ENCODE measurements around the gene RALGAPA2.

RALGAPA2 gene

GRCh38 chr20:20585146-20585545 is 127.3 kb downstream of the RALGAPA2 start:
- Histone ChIP-seq H3K9me2 (replicated peaks; ENCODE audit: low read depth, low read length) (no peaks in the 10 kb centered on the region), H3K27me3 (ENCODE audit: insufficient read depth, low read length, poor library complexity, severe bottlenecking) (no peaks in the 10 kb centered on the region), H3K4me2 (ENCODE audit: low read depth, low read length, poor library complexity, severe bottlenecking) (no peak overlapping the region), H3K4me1 (ENCODE audit: insufficient read depth, low read length, poor library complexity, severe bottlenecking) (no peaks in the 10 kb centered on the region), H3K36me3 (ENCODE audit: insufficient read depth, low read length) (peaks cover 28% of the 10 kb centered on the region; the same call in 1 of the 2 replicates), H4K20me1 (ENCODE audit: insufficient read depth, low read length, poor library complexity, severe bottlenecking) (no peaks in the 10 kb centered on the region), H3K79me2 (ENCODE audit: insufficient read depth, low read length) (no peaks in the 10 kb centered on the region), H2AFZ (ENCODE audit: low read length) (no peak overlapping the region), H3K4me3 (ENCODE audit: low read length, poor library complexity, severe bottlenecking) (no peak overlapping the region), H3K9me3 (ENCODE audit: insufficient read depth, low read depth, low read length) (no peaks in the 10 kb centered on the region), H3F3A (ENCODE audit: low read depth) (no peaks in the 10 kb centered on the region), H3K9ac (ENCODE audit: low read depth, low read length, poor library complexity, severe bottlenecking) (no peak overlapping the region)
- TF ChIP-seq CTCF (conservative IDR thresholded peaks at IDR 0.05; ENCODE audit: low read length) (no peak), EZH2phosphoT487 (IDR thresholded peaks at IDR 0.05; ENCODE audit: borderline replicate concordance) (no peak)

- no peaks in the 10 kb centered on the region for H3K27me3 ChIP-seq (ENCODE audit: insufficient read depth, low read length, poor library complexity, severe bottlenecking)
- no peaks in the 10 kb centered on the region for H3K9me2 ChIP-seq (replicated peaks; ENCODE audit: low read depth, low read length)
- no peak overlapping the region for H3K9ac ChIP-seq (ENCODE audit: low read depth, low read length, poor library complexity, severe bottlenecking)
- no peaks in the 10 kb centered on the region for H3K79me2 ChIP-seq (ENCODE audit: insufficient read depth, low read length)
- no peaks in the 10 kb centered on the region for H3F3A ChIP-seq (ENCODE audit: low read depth)
- H3K4me2 ChIP-seq (ENCODE audit: low read depth, low read length, poor library complexity, severe bottlenecking), result no peak overlapping the region
- no peak overlapping the region for H3K4me3 ChIP-seq (ENCODE audit: low read length, poor library complexity, severe bottlenecking)
- H3K9me3 ChIP-seq (ENCODE audit: insufficient read depth, low read depth, low read length), result no peaks in the 10 kb centered on the region
- peaks cover 28% of the 10 kb centered on the region; the same call in 1 of the 2 replicates for H3K36me3 ChIP-seq (ENCODE audit: insufficient read depth, low read length)
- no peak overlapping the region for H2AFZ ChIP-seq (ENCODE audit: low read length)
- H3K4me1 ChIP-seq (ENCODE audit: insufficient read depth, low read length, poor library complexity, severe bottlenecking), result peaks cover 8% of the 10 kb centered on the region
- H4K20me1 ChIP-seq (ENCODE audit: insufficient read depth, low read length, poor library complexity, severe bottlenecking), result no peaks in the 10 kb centered on the region
- no peak for TF ChIP-seq EZH2phosphoT487 (IDR thresholded peaks at IDR 0.05; ENCODE audit: borderline replicate concordance)
- no peak for TF ChIP-seq CTCF (conservative IDR thresholded peaks at IDR 0.05; ENCODE audit: low read length)
Observed at GRCh38 chr20:20582734-20583133, 129.7 kb downstream of the RALGAPA2 start.

DNA sequence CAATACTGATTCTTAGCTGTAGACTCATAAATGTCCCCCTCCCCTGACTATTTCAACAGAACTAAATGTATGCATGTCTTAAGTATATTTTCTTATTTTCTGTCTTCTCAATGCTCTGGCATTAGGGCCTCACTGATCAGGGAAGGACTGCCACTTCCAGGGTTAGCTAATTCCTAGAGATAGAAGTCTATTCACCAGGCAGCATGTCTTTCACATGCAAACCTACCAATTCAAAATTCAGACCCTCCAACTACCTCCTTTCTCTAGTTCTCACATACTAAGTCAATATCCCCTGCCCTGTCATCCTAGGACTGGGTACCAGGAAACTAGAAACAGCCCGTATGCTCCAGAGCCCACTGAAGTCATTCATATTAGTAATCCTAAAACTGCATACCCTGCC is 132.3 kb downstream of the RALGAPA2 start:
- H3K9me3 ChIP-seq (ENCODE audit: insufficient read depth, low read depth, low read length), result no peaks in the 10 kb centered on the region
- peaks cover 8% of the 10 kb centered on the region for H3K4me1 ChIP-seq (ENCODE audit: insufficient read depth, low read length, poor library complexity, severe bottlenecking)
- no peaks in the 10 kb centered on the region for H3K79me2 ChIP-seq (ENCODE audit: insufficient read depth, low read length)
- no peaks in the 10 kb centered on the region for H3F3A ChIP-seq (ENCODE audit: low read depth)
- H4K20me1 ChIP-seq (ENCODE audit: insufficient read depth, low read length, poor library complexity, severe bottlenecking), result no peaks in the 10 kb centered on the region
- no peak overlapping the region for H2AFZ ChIP-seq (ENCODE audit: low read length)
- TF ChIP-seq CTCF (conservative IDR thresholded peaks at IDR 0.05; ENCODE audit: low read length), result no peak
- no peak for TF ChIP-seq EZH2phosphoT487 (IDR thresholded peaks at IDR 0.05; ENCODE audit: borderline replicate concordance)
- peaks cover 24% of the 10 kb centered on the region; the same call in 1 of the 2 replicates for H3K36me3 ChIP-seq (ENCODE audit: insufficient read depth, low read length)
- H3K9ac ChIP-seq (ENCODE audit: low read depth, low read length, poor library complexity, severe bottlenecking), result no peak overlapping the region
- no peak overlapping the region for H3K4me3 ChIP-seq (ENCODE audit: low read length, poor library complexity, severe bottlenecking)
- H3K9me2 ChIP-seq (replicated peaks; ENCODE audit: low read depth, low read length), result no peaks in the 10 kb centered on the region
- H3K4me2 ChIP-seq (ENCODE audit: low read depth, low read length, poor library complexity, severe bottlenecking), result no peak overlapping the region
- no peaks in the 10 kb centered on the region for H3K27me3 ChIP-seq (ENCODE audit: insufficient read depth, low read length, poor library complexity, severe bottlenecking)
